ENCODE measurements around the gene GPN1. TPM values are rescaled to one million over a fixed set of nuclear protein-coding genes. Genes with fewer than 3 reads are reported as not detected.

Gene GPN1
- total and polyA plus RNA-seq, 2 experiments from 2014 or later, result 25.1 to 41.4 TPM

DNA sequence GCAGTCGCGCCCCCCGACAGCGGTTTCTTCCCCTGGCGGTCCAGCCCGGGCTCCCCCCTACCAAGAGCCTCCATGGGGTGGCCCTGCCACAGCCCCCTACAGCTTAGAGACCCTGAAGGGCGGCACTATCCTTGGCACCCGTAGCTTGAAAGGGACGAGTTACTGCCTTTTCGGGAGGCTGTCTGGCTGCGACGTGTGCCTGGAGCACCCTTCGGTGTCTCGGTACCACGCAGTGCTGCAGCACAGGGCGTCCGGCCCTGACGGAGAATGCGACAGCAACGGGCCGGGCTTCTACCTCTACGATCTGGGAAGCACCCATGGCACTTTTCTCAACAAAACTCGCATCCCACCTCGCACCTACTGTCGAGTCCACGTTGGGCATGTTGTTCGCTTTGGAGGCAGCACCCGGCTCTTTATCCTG is 35.3 kb downstream of the GPN1 start:
- peaks cover 25% of the 10 kb centered on the region for H3K4me1 ChIP-seq (ENCODE audit: insufficient read depth)
- in situ Hi-C loops (cut with MboI), result no loop called here
- H2AFZ ChIP-seq, result peak overlapping the region; percentile 97
- TF ChIP-seq EZH2phosphoT487 (IDR thresholded peaks at IDR 0.05; ENCODE audit: insufficient read depth, low read depth), result no peak
- H3K4me2 ChIP-seq (ENCODE audit: unreplicated experiment), result peak overlapping the region; percentile 98
- no peaks in the 10 kb centered on the region for H4K20me1 ChIP-seq (ENCODE audit: insufficient read depth)
- peak overlapping the region; percentile 92 for H3K9ac ChIP-seq
- no peaks in the 10 kb centered on the region for H3K27me3 ChIP-seq (replicated peaks; ENCODE audit: insufficient read depth)
- peaks cover 65% of the 10 kb centered on the region for H3K79me2 ChIP-seq (ENCODE audit: insufficient read depth)
- H3F3A ChIP-seq (ENCODE audit: insufficient read depth), result no peaks in the 10 kb centered on the region
- H3K9me2 ChIP-seq (ENCODE audit: insufficient read depth), result no peaks in the 10 kb centered on the region
- no peak for DNase-seq
- no peaks in the 10 kb centered on the region for H3K9me3 ChIP-seq (ENCODE audit: low read depth)
- H3K4me3 ChIP-seq, result peak overlapping the region; percentile 98
- WGBS, 2 experiments (ENCODE audit: low coverage in 1 of 2, low lambda C conversion rate in 2 of 2, missing lambda C conversion rate in 2 of 2), result 6 to 8% methylated on average over 25 to 26 of the region's 28 CpGs
- peaks cover 43% of the 10 kb centered on the region for H3K36me3 ChIP-seq (ENCODE audit: low read depth)
- H3K27ac ChIP-seq, result peak overlapping the region; percentile 90

DNA sequence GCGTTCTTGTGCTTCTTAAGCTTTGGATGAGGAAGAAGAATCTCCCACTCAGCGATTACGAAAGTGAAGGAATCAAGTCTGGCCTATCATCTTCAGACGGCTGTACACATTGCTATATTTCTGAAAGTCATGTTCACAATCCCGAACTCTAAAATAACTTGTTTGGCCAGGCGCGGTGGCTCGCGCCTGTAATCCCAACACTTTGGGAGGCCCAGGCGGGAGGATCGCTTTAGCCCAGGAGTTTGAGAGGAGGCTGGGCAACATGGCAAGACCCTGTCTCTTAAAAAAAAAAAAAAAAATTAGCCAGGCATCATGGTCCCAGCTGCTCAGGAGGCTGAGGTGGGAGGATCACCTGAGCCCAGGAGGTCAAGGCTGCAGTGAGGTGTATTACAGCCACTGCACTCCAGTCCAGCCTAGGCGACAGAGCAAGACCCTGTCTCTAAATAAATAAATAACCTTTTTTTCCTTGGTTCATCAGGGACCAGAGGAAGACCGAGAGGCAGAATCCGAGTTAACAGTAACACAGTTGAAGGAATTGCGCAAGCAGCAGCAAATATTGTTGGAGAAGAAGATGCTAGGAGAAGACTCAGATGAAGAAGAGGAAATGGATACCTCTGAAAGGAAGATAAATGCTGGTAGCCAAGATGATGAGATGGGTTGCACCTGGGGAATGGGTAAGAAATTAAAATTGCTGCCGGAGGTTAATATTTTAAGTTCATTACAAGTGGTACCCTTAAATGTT is 35.9 kb downstream of the GPN1 start:
- peak overlapping the region; percentile 98 for H3K4me3 ChIP-seq
- no peaks in the 10 kb centered on the region for H3K27me3 ChIP-seq (replicated peaks; ENCODE audit: insufficient read depth)
- no peak for TF ChIP-seq EZH2phosphoT487 (IDR thresholded peaks at IDR 0.05; ENCODE audit: insufficient read depth, low read depth)
- TF ChIP-seq EZH2 (IDR thresholded peaks at IDR 0.05; ENCODE audit: insufficient read depth, poor library complexity, severe bottlenecking), result no peak
- peak overlapping the region; percentile 98 for H3K4me2 ChIP-seq (ENCODE audit: unreplicated experiment)
- no peaks in the 10 kb centered on the region for H3K9me2 ChIP-seq (ENCODE audit: insufficient read depth)
- H4K20me1 ChIP-seq (ENCODE audit: insufficient read depth), result no peaks in the 10 kb centered on the region
- DNase-seq, result no peak
- H3K9ac ChIP-seq, result peak overlapping the region; percentile 92
- no peaks in the 10 kb centered on the region for H3K9me3 ChIP-seq (ENCODE audit: low read depth)
- H2AFZ ChIP-seq, result peak overlapping the region; percentile 97
- H3K4me1 ChIP-seq (ENCODE audit: insufficient read depth), result peaks cover 25% of the 10 kb centered on the region
- 91% methylated on average over 16 of the region's 16 CpGs for WGBS, 2 experiments (ENCODE audit: low coverage in 1 of 2, low lambda C conversion rate in 2 of 2, missing lambda C conversion rate in 2 of 2)
- peaks cover 58% of the 10 kb centered on the region for H3K79me2 ChIP-seq (ENCODE audit: insufficient read depth)
- in situ Hi-C loops (cut with MboI), result no loop called here
- no peaks in the 10 kb centered on the region for H3F3A ChIP-seq (ENCODE audit: insufficient read depth)
- H3K36me3 ChIP-seq (ENCODE audit: low read depth), result peaks cover 40% of the 10 kb centered on the region
- H3K27ac ChIP-seq, result no peak overlapping the region

DNA sequence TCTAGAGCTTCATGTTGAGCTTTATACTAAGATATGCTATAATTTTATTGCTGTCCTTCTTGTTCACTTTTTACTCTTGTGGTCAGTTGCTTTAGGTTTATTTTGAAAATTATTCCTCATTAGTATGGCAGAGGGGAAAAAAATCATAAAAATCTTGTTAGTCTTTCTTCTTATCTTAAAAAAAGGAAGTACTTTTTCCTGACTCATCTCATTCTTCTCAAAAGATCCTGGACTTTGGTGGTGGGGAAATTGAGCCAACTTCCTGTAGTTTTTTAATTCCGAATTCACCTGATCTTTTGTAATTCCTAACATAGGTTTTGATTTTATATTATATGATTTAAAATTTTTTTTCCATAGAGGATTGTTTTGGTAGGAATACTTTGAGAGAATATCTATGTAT is 38.6 kb downstream of the GPN1 start:
- Histone ChIP-seq H3K4me1 (ENCODE audit: insufficient read depth) (peaks cover 19% of the 10 kb centered on the region), H3K27ac (no peak overlapping the region), H2AFZ (no peak overlapping the region), H3K4me2 (ENCODE audit: unreplicated experiment) (no peak overlapping the region), H3K9me3 (ENCODE audit: low read depth) (no peaks in the 10 kb centered on the region), H3F3A (ENCODE audit: insufficient read depth) (no peaks in the 10 kb centered on the region), H3K27me3 (replicated peaks; ENCODE audit: insufficient read depth) (no peaks in the 10 kb centered on the region), H4K20me1 (ENCODE audit: insufficient read depth) (no peaks in the 10 kb centered on the region), H3K79me2 (ENCODE audit: insufficient read depth) (peaks cover 33% of the 10 kb centered on the region), H3K9ac (no peak overlapping the region), H3K9me2 (ENCODE audit: insufficient read depth) (no peaks in the 10 kb centered on the region), H3K36me3 (ENCODE audit: low read depth) (peaks cover 35% of the 10 kb centered on the region; the same call in 1 of the 2 replicates), H3K4me3 (no peak overlapping the region)
- 90 to 100% methylated on average over 1 of the region's 1 CpG for WGBS, 2 experiments (ENCODE audit: low coverage in 1 of 2, low lambda C conversion rate in 2 of 2, missing lambda C conversion rate in 2 of 2)
- TF ChIP-seq EZH2 (IDR thresholded peaks at IDR 0.05; ENCODE audit: insufficient read depth, poor library complexity, severe bottlenecking), result no peak
- TF ChIP-seq EZH2phosphoT487 (IDR thresholded peaks at IDR 0.05; ENCODE audit: insufficient read depth, low read depth), result no peak
- in situ Hi-C loops (cut with MboI), result no loop called here
- no peak for DNase-seq

DNA sequence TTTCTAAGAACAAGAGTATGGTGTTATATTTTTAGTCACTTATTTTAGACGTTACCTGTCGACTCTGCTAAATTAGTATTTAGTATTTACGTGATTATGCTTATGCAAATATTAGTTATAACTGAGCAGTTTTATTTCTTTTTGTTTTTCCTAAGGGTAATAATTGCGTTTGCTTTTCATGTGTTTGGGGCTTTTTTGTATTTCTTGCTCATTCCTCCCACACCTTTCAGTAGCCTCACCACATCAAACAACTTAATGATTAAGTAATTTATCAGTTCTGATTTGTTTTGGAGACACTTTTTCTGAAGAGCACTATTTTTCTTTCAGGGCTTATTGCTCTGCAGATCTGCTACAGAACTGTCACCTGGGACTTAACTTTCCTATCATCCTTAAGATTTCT is 42.4 kb downstream of the GPN1 start:
- WGBS, 2 experiments (ENCODE audit: low coverage in 1 of 2, low lambda C conversion rate in 2 of 2, missing lambda C conversion rate in 2 of 2), result 94 to 95% methylated on average over 4 of the region's 4 CpGs
- H2AFZ ChIP-seq, result no peak overlapping the region
- in situ Hi-C loops (cut with MboI), result no loop called here

More for the DNA sequence above, 42.4 kb downstream of the GPN1 start:
- H3K27me3 ChIP-seq (replicated peaks; ENCODE audit: insufficient read depth), result no peaks in the 10 kb centered on the region
- H3K4me1 ChIP-seq (ENCODE audit: insufficient read depth), result no peaks in the 10 kb centered on the region
- H3K4me2 ChIP-seq (ENCODE audit: unreplicated experiment), result no peak overlapping the region
- no peaks in the 10 kb centered on the region for H3K9me3 ChIP-seq (ENCODE audit: low read depth)
- TF ChIP-seq EZH2 (IDR thresholded peaks at IDR 0.05; ENCODE audit: insufficient read depth, poor library complexity, severe bottlenecking) (no peak), EZH2phosphoT487 (IDR thresholded peaks at IDR 0.05; ENCODE audit: insufficient read depth, low read depth) (no peak)
- H3K79me2 ChIP-seq (ENCODE audit: insufficient read depth), result 0 out of 2 replicates have a peak, but pooled peaks cover 5% of the 10 kb centered on the region
- H4K20me1 ChIP-seq (ENCODE audit: insufficient read depth), result no peaks in the 10 kb centered on the region
- H3K36me3 ChIP-seq (ENCODE audit: low read depth), result peaks cover 45% of the 10 kb centered on the region
- H3K9ac ChIP-seq, result no peak overlapping the region
- H3F3A ChIP-seq (ENCODE audit: insufficient read depth), result no peaks in the 10 kb centered on the region
- DNase-seq, result no peak
- no peak overlapping the region for H3K27ac ChIP-seq
- H3K4me3 ChIP-seq, result no peak overlapping the region
- H3K9me2 ChIP-seq (ENCODE audit: insufficient read depth), result no peaks in the 10 kb centered on the region
